NCI-H1694 treated with DMSO at 0.1 percent for 48 hours (cell line): ENCODE results near the gene CRLF1.
"Not testable (repeated sequence)": the region's sequence is repeated elsewhere in the genome, so short reads cannot be mapped to it uniquely, and the experiment has no call there.

Source experiments
- DNase-seq: peaks from one replicate; lab custom pipeline; 2025; lab: John Stamatoyannopoulos, UW

CRLF1 gene

GRCh38 chr19:18608805-18609716, 2.5 kb upstream of the CRLF1 start:
- DNase-seq = no peak

DNA sequence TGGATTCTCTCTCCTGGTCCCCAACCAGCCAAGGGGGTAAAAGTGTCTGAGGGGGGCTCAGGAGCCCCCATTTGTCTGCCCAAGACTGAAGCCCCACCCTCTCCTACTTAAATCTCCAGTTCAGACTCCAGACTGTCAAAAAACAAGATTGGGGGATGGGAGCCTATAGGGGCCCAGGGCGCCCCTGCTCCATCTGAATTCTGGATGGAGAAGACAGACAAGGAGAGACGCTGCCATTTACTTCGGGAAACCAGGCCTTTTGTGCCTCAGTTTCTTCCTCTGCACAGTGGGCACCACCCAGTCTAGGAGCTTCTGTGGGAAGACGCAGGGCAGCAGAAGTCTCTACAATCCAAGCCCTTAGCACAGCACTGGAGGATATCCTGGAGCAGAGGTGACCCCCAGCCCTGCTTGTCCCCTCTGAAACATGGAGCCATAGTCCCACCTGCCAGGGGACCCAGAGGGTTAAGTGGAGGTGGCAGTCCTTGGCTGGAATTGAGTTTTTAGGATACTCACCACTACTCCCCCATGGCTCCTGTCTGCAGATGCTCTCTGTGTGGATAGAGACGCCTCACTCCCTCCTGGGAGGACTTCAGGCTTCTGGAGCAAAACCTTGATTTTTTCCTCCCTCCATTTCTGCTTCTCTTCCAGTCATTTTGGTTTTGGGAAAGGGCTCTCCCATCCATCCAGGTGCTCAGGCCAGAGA, 1.7 kb upstream of the CRLF1 start:
- no peak for DNase-seq

DNA sequence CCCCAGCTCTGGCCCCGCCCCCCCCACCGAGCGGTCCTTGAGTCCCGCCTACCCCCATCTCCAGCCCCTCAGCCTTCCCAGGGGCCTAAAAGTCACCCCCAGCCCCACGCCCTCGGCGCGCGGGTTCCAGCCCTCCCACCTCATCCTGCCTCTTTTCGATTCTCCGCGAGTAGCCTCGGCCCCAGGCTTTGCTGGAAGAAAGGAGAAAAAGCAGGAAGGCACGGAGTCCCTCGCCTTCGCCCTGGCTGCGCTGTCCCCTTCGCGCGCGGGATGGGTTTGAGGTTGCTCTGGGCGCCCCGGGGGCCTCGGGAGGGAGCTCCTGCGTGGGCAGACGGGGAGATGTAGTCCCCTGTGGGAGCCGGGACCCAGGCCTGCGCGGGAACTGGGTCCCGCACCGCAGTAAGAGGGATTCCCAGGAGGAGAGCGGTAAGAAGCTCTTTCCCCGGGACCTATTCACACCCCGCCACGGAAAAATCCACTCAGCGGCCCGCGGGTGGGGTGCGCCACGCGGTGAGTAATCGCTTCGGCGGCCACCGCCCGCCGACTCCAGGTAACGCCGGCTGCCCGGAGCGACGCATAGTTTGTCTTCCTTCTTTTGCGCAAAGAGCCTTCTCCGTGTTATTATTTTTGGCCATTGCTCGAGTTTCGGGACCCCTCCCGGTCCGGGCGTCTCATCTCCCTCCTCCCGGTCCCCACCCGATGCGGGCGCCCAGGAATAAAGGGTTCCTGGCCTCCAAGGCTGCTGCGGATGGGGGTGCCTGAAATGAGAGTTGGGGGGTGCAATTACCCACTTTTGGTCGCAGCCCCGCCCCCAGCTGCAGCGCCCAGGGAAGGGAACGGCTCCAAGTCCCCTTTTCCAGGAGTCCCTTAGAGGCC, 865 bp upstream of the CRLF1 start:
- no peak for DNase-seq

GRCh38 chr19:18605546-18606280, 886 bp downstream of the CRLF1 start:
- DNase-seq = no peak

DNA sequence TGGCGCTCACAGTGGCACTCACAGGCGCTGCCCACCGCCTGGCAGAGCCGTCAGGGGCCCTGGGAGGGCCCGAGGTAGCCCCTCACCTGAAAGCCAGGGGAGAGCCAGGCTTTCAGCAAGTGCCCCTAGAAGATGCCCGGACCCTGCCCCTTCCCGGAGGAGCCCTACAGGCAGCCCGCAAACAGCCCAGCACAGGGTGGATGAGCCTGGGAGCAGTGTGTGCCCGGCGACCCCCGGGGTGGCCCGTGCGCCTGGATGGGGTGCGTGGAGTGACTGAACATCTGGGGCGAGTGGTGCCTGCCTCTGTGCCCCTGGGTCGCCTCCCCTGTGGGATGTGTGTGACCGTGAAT, 1.4 kb downstream of the CRLF1 start:
- DNase-seq = no peak

DNA sequence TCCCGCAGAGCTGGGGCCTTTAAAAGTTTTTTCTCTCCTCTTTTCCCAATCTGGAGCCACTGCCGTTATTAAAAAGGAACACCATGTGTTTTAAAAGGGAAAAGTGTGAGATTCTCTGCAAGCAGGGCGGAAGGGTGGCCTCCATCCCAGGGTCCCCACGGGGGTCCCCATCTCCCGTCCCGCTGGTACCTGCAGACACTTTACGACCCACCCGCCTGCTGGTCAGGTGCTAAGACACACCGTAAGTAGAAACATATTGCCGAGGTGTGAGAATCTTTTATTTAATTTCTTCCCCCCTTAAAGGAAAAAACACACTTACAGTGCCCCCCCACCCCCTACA, 1.8 kb downstream of the CRLF1 start:
- DNase-seq = no peak

DNA sequence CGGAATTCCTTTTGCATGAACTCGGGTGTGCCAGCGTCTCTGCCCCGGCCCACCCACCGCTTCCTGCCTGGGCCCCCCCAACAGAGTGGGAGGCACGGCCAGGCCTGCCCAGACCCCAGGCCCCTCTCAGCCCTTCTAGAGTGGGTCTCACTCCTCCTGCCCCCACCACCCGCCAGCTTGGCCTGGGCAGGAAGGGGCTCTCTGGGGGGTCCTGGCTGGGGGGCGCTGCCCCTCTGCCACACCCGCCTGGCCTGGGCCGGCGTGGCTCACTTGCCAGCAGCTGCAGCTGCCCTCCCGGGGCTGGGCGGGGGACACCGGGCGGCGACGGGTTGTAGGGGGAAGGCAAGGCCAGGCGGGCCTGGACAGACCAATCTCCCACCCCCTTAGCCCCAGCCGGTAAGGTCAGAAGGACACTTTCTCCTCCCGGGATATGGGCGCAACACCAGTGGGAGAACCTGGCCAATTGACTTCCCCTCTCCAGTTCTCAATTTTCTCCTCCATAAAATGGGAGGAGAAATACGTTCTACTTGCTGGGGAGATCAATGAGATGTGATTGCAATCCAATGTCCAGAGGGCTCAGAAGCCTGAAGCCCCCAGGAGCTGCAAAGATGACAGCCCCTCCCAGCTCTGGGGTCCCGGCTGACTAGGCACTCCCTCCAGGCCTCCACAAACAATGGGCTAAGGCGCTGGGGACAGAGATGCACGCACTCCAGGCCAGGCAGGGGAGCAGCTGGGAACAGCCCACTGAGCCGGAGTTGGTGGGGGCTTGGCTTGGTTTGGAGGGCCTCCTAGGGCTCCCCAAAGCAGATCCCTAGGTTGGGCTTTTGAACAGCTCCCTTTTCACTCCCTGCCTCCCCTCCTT, 2.4 kb downstream of the CRLF1 start:
- no peak for DNase-seq

DNA sequence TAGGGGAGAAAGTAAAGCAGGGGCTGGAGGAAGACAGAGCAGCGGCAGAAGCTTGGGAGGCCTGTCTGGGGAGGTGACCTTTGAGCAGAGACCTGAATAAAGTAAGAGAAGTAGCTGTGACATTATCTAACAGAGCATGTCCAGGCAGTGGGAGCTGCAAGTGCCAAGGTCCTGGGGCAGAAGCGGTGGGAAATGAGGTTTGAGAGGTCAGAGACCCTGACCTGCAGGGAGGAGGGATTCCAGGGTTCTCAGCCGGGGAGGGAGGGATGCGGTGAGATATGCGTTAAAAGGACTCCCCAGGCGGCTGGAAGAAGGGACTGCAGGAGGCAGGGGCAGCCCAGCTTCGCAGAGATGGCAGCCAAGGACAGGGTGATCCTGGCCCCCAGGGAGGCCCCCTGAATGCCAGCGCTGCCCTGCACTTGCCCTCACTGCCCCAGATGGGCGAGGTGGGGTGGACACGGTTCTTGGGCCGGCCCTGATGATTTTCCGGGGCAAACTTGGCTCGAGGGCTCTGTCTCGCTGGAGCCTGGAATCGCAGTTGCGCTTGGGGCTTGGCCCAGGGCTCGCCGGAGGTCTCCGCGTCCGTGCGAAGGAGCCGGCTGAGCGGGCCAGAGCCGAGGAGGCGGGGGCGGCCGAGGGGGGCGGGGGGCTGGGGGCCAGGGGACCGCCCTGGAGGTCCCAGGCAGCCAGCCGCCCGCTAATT, 3.2 kb downstream of the CRLF1 start:
- no peak for DNase-seq

DNA sequence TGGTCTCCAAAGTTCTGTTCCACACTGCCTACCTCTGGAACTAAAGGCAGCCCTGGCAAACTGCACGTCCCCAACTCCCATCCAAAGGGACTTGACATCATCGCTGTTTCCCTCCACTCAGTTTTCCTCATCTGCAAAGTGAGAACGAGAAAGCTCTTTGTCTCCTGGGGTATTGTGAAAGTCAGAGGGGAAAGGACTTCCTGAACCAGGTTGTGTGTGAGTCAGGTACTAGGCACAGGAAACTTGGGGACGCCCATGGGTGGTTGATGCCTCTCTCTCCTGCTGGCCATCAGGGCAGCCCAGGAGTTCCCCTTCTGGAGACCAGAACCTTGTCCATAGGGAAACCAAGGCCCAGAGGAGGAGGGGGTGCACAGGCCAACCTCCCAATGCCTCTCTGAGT, 4.7 kb downstream of the CRLF1 start:
- no peak for DNase-seq

GRCh38 chr19:18600692-18601397, 5.8 kb downstream of the CRLF1 start:
- not testable (repeated sequence) for DNase-seq

DNA sequence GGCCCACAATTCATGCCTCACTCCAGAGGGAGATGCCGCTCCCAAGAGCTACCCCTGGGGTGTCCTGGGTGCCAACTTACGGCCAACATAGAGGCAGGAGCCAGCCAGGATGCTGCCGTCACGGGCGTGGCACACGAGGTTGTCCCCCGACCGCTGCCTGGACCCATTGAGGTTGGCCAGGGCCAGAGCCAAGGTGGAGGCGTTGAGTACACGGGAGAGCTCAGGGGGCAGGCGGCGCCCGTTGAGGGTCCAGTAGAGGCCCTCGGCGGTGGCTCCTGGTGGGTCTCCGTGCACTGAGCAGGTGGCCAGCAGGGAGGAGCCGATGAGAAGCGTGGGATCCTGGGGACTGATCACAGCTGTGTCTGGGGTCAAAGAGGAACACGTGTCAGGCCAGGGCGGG, 7.1 kb downstream of the CRLF1 start:
- DNase-seq = no peak

- no peak for DNase-seq
Observed at GRCh38 chr19:18597809-18598660, 8.6 kb downstream of the CRLF1 start.

DNA sequence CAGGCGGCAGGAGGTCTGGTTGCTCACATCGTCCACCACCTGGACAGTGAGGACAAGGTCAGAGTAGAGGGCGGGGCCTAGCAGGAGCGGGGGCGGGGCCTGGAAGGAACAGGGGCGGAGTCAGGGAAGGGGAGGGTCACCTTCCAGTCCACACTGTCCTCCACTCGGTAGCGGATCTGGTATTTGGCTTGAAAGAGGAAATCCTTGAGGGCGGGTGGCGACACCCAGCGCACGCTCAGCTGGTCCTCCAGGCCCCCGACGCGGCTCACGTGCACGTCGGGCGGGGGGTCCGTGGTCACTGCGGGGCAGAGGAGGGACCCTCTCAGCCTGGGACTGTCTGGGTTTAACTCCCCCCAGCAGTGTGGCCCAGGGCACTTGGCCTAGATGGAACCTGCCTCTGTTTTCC, 9.8 kb downstream of the CRLF1 start:
- no peak for DNase-seq

DNA sequence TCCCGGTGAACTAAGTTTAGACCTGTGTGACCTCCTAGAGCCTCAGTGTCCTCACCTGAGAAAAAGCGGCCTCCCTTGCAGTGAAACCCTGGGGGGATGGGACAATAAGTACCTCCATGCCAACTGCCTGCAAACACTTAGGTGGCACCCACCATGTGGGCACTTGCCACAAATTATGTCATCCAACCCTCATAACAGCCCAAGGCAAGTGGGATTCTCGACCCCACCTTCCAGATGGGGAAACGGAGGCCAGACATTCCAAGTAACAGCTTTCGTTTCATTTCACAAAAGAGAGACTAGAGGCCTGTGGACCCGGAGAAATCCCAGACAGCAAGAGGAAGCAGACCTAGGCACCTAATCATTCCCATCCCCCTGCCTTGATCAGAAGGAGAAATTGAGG, 11.1 kb downstream of the CRLF1 start:
- DNase-seq = no peak

DNA sequence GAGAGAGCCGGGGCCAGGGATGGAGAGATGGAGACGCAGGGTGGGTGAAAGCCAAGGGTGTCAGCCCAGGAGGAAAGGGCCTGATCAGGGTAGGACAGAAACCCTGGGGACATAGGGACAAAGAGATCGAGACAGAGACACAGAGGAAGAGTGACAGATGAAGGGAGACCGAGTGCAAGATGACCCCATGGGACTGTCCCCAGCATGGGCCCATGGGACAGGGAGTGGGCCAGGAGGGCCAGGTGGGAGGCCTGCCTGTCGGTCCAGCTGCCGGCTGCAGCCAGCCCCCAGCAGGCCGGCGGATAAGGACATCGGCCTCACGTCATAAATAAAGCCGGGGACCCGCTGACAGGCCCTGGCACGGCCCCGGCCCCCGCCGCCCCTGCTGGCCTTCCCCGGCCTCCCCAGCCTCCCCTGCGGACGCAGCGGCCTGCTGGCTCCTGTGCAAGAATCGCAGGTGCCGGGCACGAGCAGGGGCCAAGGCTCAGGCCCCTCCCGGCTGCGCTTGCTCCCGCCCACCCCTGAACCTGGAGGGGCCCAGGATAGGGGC, 11.7 kb downstream of the CRLF1 start:
- DNase-seq = no peak

DNA sequence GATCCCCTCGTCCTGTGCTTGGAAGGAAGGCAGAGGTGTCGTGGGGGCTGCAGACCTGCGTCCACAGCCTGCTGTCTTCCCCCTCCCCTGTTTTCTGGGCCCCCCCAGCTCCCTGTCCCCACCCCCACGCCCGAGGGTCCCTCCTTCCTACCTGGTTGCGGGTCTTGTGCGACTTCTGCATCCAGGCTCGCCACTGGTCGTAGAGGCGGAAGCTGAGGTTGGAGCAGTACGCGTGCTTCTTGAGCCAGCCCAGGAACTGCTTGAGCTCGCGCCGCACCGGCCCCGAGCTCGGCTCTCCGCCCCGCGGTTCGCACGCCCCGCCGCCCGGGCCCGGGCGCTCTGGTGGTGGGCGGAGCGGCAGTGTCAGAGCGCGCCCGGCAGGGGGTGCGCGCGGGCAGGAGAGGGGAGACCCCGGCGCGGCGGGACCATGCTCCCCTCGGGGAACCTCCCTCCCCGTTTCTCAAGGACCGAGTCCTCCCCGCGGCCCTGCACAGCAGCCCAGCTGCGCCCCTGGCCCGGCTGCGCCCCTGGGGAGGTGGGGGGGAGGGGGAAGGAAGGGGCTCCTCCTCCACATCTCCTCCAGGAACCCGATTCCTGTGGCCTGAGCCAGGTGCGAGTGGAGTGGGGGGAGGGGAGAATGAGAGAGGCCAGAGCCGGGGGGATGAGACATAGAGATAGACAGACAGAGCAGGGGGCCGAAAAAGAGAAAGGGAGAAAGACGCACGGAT, 12.3 kb downstream of the CRLF1 start:
- peak; percentile 56 for DNase-seq

DNA sequence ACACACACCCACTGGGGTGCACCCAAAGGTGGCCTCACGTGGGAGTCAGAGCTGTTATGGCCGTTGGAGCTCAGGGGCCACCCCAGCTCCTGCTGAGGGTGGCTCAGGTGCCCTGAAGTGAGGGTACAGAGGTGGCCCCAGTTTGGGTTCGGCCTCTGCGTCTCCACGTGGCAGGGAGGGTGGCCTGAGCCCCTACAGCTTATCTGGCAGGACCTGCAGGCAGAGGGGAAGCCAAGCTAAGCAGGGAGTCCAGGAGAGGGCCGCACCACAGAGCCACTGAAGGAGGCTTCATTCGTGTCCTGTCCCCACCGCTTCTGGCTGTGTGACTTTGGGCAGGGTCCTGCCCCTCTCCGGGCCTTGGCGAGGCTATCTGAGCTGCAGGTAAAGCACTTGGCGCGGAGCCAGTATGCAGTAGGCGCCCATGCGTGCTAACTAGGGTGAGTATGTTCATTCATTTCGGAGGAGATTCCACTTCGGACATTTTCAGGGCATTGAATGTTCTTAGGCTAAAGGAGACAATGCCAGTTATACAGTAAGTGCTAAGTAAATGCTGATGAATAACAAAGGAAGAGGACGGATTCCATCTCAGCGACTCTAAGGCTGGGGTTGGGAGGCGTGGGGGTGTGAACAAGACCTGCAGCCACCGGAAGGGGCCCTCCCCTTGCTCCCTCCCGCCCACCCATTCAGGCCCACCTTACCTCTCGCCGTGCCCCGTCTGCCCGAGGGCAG, 13.1 kb downstream of the CRLF1 start:
- DNase-seq = no peak
